ENCODE results near the gene NDRG3.

NDRG3 gene

DNA sequence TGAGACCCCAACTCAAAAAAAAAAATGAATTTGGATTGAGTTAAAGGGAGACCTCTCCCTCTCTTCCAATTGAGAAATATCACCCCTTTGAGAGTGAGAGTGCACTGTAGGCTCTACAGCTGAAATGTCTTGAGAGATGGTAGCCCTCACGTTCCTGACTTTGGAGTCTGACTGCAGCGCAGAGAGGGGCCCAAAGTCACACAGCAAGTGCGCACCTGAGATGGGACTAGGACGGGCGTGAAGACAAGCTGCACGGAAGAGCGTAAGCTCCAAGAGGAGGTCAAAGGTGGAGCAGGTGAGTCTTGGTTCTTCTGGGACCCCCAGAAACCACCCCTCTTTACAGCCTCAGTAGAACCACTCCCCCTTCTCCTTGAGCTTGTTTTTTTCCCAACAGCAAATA, 100.5 kb downstream of the NDRG3 start:
- Histone ChIP-seq H3K36me3 (ENCODE audit: insufficient read depth, low read length) (no peaks in the 10 kb centered on the region), H3F3A (ENCODE audit: insufficient read depth, low read length) (no peaks in the 10 kb centered on the region), H3K79me2 (ENCODE audit: insufficient read depth, low read length) (no peaks in the 10 kb centered on the region), H4K20me1 (ENCODE audit: insufficient read depth, low read length) (no peaks in the 10 kb centered on the region), H3K9me3 (ENCODE audit: low read length) (no peaks in the 10 kb centered on the region), H3K4me2 (ENCODE audit: low read length) (no peak overlapping the region), H3K27ac (ENCODE audit: low read depth, low read length, poor library complexity, severe bottlenecking) (no peak overlapping the region), H3K9me2 (ENCODE audit: low read depth, low read length) (no peaks in the 10 kb centered on the region), H3K27me3 (ENCODE audit: insufficient read depth, low read length) (no peaks in the 10 kb centered on the region), H3K4me1 (ENCODE audit: insufficient read depth, low read length, severe bottlenecking) (no peaks in the 10 kb centered on the region), H3K4me3 (ENCODE audit: low read depth, low read length, poor library complexity, severe bottlenecking) (no peak overlapping the region), H3K9ac (ENCODE audit: low read length) (no peak overlapping the region), H2AFZ (ENCODE audit: low read length) (no peak overlapping the region)
- TF ChIP-seq EZH2 (IDR thresholded peaks at IDR 0.05; ENCODE audit: borderline replicate concordance, low read length): no peak
- no peak for TF ChIP-seq CTCF (IDR thresholded peaks at IDR 0.05; ENCODE audit: low read length)

DNA sequence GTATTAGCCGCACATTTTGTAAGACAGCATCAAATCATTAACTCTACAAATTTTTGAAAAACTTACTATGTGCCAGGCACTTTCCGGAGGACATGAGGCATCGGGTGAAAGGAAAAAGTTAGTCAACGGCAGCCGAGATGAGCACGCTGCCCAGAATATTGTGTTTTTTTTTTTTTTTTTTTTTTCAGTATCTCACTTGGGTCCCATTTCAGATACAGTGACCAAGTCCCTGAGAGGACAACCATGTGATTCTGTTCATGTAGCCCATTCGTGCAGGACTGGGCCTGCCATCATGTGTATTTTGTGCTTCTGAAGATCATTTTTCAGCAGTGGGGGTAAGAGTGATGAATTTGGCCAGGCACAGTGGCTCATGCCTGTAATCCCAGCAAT, 101.2 kb downstream of the NDRG3 start:
- no peaks in the 10 kb centered on the region for H3K27me3 ChIP-seq (ENCODE audit: insufficient read depth, low read length)
- no peaks in the 10 kb centered on the region for H3K36me3 ChIP-seq (ENCODE audit: insufficient read depth, low read length)
- H3K4me2 ChIP-seq (ENCODE audit: low read length): no peak overlapping the region
- no peak overlapping the region for H3K9ac ChIP-seq (ENCODE audit: low read length)
- no peaks in the 10 kb centered on the region for H3K79me2 ChIP-seq (ENCODE audit: insufficient read depth, low read length)
- no peaks in the 10 kb centered on the region for H3K4me1 ChIP-seq (ENCODE audit: insufficient read depth, low read length, severe bottlenecking)
- no peak overlapping the region for H3K4me3 ChIP-seq (ENCODE audit: low read depth, low read length, poor library complexity, severe bottlenecking)
- no peaks in the 10 kb centered on the region for H3K9me3 ChIP-seq (ENCODE audit: low read length)
- H2AFZ ChIP-seq (ENCODE audit: low read length): no peak overlapping the region
- H4K20me1 ChIP-seq (ENCODE audit: insufficient read depth, low read length): no peaks in the 10 kb centered on the region
- TF ChIP-seq EZH2 (IDR thresholded peaks at IDR 0.05; ENCODE audit: borderline replicate concordance, low read length) (no peak), CTCF (IDR thresholded peaks at IDR 0.05; ENCODE audit: low read length) (no peak)
- H3K27ac ChIP-seq (ENCODE audit: low read depth, low read length, poor library complexity, severe bottlenecking): no peak overlapping the region
- no peaks in the 10 kb centered on the region for H3K9me2 ChIP-seq (ENCODE audit: low read depth, low read length)
- no peaks in the 10 kb centered on the region for H3F3A ChIP-seq (ENCODE audit: insufficient read depth, low read length)

DNA sequence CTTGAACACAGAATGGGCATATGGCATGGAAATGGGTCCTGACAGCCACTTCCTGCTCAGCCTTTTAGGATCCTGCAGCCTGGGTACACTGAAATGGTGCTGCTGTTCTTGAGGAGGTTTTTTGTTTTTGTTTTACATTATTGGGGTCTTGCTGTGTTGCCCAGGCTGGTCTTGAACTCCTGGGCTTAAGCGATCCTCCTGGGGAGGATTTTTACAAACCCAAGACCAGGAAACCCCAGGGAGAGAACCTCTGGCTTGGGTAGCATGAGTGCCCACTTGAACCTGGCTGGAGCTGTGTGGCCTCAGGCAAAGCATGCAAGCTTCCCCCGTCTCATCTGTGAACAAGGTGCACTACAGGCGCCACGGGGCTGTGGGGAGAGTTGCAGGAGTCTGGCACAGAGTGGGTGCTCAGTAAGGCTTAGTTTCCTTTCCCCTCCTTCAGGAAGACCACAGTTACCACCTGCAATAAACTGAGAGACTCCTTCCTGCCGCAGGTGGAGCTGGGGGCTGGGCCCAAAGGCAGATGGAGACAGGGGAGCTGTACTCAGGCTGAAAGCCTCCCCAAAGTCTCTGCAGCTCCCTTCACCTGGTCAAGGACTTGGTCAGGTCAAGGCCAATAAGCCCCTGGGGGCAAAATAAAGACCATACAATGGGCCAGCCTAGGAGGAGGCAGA, 101.7 kb downstream of the NDRG3 start:
- H3K9me2 ChIP-seq (ENCODE audit: low read depth, low read length): no peaks in the 10 kb centered on the region
- TF ChIP-seq CTCF (IDR thresholded peaks at IDR 0.05; ENCODE audit: low read length) (no peak), EZH2 (IDR thresholded peaks at IDR 0.05; ENCODE audit: borderline replicate concordance, low read length) (no peak)

More for the DNA sequence above, 101.7 kb downstream of the NDRG3 start:
- Histone ChIP-seq H3K36me3 (ENCODE audit: insufficient read depth, low read length) (no peaks in the 10 kb centered on the region), H3K4me2 (ENCODE audit: low read length) (no peak overlapping the region), H3K79me2 (ENCODE audit: insufficient read depth, low read length) (no peaks in the 10 kb centered on the region), H3K4me1 (ENCODE audit: insufficient read depth, low read length, severe bottlenecking) (no peaks in the 10 kb centered on the region), H3K9ac (ENCODE audit: low read length) (no peak overlapping the region), H3K27ac (ENCODE audit: low read depth, low read length, poor library complexity, severe bottlenecking) (no peak overlapping the region), H2AFZ (ENCODE audit: low read length) (no peak overlapping the region), H4K20me1 (ENCODE audit: insufficient read depth, low read length) (no peaks in the 10 kb centered on the region), H3F3A (ENCODE audit: insufficient read depth, low read length) (no peaks in the 10 kb centered on the region), H3K4me3 (ENCODE audit: low read depth, low read length, poor library complexity, severe bottlenecking) (no peak overlapping the region), H3K27me3 (ENCODE audit: insufficient read depth, low read length) (no peaks in the 10 kb centered on the region), H3K9me3 (ENCODE audit: low read length) (no peaks in the 10 kb centered on the region)

All from OCI-LY1 (cell line).